Suprapubic skin (tissue), 3 donors: ENCODE measurements around the gene NMB.

ENCODE experiments used
- EP300 ChIP-seq: sonication (generic); formaldehyde crosslinking; IDR thresholded peaks from one replicate; pipeline ENCODE4 v1.6.1; 2017; ENCODE audit warnings: antibody characterized with exemption
- POLR2A ChIP-seq, 2 donors: fragments of 450-650 bp; IDR thresholded peaks; one replicate each; pipeline ENCODE4 v1.6.1; 2017; ENCODE audit warnings: antibody characterized with exemption in 2 of 2, mild to moderate bottlenecking in 2 of 2, moderate library complexity in 2 of 2
- TF ChIP-seq, protein P1 (sequence below), 2 donors: fragments of 200-600 bp in 1 of 2; fragments of 450-650 bp in 1 of 2; sonication (generic) in 1 of 2; IDR thresholded peaks; one replicate each; pipeline ENCODE4 v1.5.1; 2016 to 2019; ENCODE audit warnings: antibody characterized with exemption in 2 of 2, mild to moderate bottlenecking in 1 of 2, moderate library complexity in 1 of 2

DNA sequence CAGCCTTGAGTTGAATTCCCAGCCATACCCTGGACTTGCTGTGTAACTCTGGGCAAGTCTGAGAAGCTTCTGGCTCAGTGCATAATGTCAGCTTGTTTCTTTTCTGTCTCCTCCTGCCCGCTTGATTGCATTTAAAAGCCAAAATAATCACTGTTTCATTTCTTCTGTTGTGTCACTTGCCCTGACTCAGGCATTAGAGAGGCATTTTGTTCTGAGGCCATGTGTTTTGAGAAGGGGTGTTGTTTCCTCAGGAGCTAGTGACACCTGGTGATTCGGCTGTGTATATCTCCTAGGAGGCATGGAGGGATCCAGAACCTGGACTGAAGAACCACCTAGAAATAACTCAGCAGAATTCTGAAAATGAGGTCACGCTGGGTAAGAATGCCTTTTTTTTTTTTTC, 19.9 kb downstream of the NMB start:
- TF ChIP-seq, protein P1, sequence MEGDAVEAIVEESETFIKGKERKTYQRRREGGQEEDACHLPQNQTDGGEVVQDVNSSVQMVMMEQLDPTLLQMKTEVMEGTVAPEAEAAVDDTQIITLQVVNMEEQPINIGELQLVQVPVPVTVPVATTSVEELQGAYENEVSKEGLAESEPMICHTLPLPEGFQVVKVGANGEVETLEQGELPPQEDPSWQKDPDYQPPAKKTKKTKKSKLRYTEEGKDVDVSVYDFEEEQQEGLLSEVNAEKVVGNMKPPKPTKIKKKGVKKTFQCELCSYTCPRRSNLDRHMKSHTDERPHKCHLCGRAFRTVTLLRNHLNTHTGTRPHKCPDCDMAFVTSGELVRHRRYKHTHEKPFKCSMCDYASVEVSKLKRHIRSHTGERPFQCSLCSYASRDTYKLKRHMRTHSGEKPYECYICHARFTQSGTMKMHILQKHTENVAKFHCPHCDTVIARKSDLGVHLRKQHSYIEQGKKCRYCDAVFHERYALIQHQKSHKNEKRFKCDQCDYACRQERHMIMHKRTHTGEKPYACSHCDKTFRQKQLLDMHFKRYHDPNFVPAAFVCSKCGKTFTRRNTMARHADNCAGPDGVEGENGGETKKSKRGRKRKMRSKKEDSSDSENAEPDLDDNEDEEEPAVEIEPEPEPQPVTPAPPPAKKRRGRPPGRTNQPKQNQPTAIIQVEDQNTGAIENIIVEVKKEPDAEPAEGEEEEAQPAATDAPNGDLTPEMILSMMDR (IDR thresholded peaks at IDR 0.05) = no peak
- TF ChIP-seq EP300 = no peak
- no peak for TF ChIP-seq POLR2A (IDR thresholded peaks at IDR 0.05)
